Stimulated activated CD4-positive, alpha-beta T cell treated with anti-CD3 and anti-CD28 coated beads, Interleukin-2, amount 100 ng/mL, for 4 hours (primary cell): ENCODE data around the gene TCAIM.
A peak's percentile ranks its signal among the peaks of the same experiment; 100 is the strongest.

Experiments used
- DNase-seq: peaks from one replicate; pipeline ENCODE4 v3.0.0-alpha.2; 2020; ENCODE audit warnings: low read depth

The TCAIM gene, protein sequence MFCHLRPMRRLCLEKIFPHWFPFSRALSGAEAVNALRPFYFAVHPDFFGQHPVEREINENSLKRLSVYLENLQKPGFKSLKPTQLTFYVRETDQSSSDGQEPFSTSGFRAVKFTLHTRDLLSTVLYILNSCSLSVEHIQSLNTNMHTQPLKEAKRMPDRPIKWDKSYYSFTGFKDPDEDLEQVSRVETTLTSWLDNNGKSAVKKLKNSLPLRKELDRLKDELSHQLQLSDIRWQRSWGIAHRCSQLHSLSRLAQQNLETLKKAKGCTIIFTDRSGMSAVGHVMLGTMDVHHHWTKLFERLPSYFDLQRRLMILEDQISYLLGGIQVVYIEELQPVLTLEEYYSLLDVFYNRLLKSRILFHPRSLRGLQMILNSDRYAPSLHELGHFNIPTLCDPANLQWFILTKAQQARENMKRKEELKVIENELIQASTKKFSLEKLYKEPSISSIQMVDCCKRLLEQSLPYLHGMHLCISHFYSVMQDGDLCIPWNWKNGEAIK

GRCh38 chr3:44338010-44338827 is at the start of gene TCAIM:
Gene TCAIM (plus strand): TSS chr3:44338766. CDS start chr3:44354783, 16,017 bp downstream.
- DNase-seq: peak; percentile 99

- no peak for DNase-seq
Observed at GRCh38 chr3:44289882-44290462, 48.6 kb upstream of the TCAIM start.

DNA sequence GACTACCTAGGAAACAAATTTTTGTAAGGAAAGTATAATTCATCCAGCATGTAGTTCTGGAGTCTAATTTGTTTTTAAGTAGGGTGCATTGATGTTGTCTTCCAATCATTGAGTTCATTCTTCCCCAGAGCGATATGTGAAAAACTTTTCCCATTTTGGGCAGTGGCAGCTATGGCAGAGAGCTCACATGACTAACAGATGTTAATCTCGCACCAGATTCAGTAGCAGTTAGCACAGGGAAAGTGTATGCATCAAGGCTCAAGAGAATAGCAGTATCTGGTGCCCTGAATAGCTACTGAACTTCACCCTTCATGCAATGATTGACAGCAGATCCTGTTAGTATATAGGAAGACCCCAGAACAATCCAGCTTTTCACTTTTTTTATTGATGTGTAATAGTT is 46.3 kb upstream of the TCAIM start:
- no peak for DNase-seq

GRCh38 chr3:44292947-44293346 is 45.6 kb upstream of the TCAIM start:
- no peak for DNase-seq

DNA sequence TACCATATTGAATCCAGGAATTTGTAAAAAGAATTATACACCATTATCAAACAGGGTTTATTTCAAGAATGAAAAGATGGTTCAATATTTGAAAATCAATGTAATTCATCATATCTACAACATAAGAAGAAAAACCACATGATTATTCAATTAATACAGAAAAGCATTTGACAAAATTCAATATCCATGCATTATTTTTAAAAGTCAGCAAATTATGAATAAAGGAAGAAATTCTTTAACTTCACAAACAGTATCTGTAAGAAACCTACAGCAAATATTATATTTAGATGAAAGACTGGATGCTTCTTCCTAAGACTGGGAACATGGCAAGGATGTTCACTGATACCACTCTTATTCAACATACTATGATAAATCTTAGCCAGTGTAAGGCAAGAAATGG is 41.3 kb upstream of the TCAIM start:
- no peak for DNase-seq

GRCh38 chr3:44301746-44302145 is 36.8 kb upstream of the TCAIM start:
- no peak for DNase-seq

GRCh38 chr3:44309500-44309899 is 29.1 kb upstream of the TCAIM start:
- no peak for DNase-seq

- no peak for DNase-seq
Observed at GRCh38 chr3:44318891-44319311, 19.7 kb upstream of the TCAIM start.

DNA sequence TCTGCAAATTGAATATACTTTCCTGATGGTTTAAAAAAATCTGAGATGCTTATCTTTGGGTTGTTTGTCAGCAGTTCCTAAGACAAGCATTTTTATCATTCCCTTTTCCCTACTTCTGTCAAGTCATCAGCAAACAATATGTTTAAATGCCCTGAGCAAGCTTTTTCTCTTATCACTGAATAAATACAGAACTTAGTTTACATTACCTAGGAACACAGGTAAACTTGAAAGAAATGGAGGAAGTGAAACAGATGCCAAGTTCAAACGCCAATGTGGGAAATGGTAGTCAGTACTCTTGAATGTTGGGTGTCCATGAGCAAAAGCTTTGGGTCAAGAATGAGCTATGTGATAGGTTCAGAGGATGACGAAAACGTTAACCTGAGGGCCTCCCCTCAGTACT is 17.2 kb upstream of the TCAIM start:
- no peak for DNase-seq

DNA sequence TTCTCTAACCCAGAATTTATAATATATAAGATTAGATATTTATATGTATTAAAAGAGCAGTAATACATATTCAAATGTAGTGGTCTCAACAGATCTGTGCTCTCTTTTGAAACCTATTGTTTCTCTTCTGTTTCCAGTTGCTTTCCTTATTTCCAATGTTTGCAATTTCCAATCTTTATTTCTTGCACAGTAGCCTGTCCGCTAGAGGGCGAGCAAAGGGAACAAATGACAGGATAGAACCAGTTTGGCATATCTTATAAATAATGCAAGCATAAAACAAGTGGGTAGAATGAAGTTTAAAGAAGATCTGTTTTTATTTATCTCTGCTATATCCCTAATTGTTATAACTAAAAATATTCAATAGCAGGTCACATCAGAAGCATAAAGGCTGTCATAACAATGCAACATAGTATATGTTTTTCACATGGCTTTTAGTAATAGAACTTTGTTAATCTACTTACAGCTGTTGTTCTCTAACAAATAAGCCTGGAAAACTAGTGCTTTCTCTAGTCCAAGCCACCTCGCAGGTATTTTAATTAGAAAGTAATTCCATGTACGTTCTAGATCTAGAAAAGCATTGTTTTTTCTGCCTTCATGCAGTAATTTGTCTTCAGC is 15.1 kb upstream of the TCAIM start:
- peak; percentile 31 for DNase-seq

DNA sequence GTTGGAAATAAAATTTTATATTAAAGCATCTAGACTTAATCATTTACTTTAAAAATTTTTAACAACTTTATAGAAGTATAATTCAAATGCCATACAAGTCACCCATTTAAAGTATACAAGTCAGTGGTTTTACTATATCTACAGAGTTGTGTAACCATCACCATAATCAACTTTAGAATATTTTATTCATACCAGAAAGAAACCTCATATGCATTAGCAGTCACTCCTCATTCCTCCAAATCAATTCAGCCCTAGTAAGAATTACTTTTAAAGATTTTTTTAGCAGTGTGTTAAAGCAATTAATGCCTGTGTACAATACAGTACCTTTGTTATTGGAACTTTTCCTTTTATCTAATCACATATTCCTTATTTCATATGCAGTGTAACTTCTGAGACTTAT is 14.0 kb upstream of the TCAIM start:
- no peak for DNase-seq

- DNase-seq: no peak
Observed at GRCh38 chr3:44326019-44326418, 12.5 kb upstream of the TCAIM start.

- DNase-seq: no peak
Observed at GRCh38 chr3:44326515-44326914, 12.1 kb upstream of the TCAIM start.

- no peak for DNase-seq
Observed at GRCh38 chr3:44329946-44330345, 8.6 kb upstream of the TCAIM start.

DNA sequence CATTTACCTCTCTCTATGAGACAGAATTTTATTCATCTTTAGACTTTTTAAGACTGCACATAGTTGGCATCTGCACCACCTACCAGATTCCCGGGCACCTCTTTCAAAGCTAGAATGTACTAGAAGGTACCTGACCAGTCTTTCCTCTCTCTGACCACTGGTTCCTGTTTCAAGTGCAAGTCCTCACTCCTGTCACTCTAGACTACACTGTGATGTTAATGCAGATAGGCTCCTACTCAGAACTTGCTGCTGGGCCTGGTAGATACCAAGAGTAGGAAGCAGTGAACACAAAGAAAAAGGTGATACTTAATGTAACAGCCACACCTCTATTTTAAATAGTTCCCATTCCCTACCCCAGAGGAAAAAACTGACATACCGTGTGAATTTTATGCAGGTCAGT is 8.1 kb upstream of the TCAIM start:
- DNase-seq: no peak

- no peak for DNase-seq
Observed at GRCh38 chr3:44334326-44334725, 4.2 kb upstream of the TCAIM start.

- no peak for DNase-seq
Observed at GRCh38 chr3:44337248-44337785, 1.2 kb upstream of the TCAIM start.

DNA sequence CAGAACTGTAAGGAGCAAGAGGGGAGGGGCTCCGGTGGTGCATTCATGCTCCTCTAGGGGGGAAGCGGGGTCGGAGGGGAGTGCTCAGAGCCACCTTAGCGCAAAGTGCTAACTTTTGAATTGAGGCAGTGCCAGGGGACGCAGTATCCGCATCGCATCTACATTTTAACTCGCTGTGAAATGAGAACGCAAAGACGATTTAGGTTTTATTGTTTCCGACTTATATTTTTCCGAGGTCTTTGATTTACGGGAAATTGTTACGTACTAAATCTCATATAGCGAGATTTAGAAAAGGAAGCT is 212 bp downstream of the TCAIM start:
- DNase-seq: no peak

DNA sequence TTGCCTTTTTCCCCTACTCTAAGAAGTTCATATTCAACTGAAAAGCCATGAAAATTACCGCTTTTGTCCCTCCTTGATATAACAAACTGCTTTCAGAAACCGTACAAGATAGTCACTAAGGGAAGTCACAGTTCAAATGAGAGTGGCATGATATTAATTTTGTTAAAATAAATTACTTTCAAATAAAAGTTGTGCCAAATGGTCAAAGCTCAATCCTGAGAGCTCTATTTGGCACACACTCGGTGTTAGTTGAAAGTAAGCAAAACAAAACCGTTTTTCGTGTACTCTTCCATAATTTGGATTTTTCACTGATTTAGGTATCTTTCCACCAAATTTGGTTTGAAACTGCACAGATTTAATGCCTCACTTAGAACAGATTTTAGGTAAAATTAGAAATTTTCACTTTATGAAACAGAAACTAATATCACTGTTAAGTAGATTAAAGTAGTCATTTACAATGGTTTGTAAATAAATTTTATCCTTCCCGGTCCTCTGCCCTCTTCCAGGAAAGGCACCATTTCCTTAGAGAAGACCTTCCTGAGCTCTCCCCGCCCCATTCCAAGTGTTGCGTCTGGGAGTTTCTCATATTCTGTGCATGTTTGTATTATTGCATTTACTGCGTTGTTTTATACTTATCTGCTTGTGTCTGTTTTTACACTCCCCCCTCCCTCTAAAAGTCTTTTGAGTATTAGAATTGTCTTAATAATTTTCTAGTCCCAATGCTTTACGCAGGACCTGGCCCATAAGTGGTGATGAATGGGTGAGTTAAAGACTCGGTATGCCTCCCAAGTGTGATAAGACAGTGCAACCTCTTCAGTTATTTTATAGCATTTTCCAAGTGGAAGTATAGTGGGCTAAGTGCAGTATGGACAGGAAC is 853 bp downstream of the TCAIM start:
- no peak for DNase-seq

DNA sequence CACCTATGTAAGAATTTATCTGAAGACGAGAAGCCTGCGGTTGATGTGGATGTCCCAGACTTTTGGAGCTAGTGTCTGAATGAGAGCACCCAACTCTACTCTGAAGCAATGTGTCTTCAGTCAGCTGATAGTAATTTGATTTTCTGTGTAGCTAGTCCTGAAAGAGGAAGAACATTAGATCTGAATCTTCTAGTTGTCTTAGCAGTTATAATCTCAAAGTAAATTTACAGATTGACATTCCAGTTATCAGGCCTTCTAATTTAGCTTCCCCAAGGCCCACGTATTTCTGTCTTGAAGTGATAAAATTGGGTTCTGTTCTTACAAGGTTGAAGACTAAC is 1.5 kb downstream of the TCAIM start:
- DNase-seq: no peak

- no peak for DNase-seq
Observed at GRCh38 chr3:44342176-44342790, 3.7 kb downstream of the TCAIM start.
